EL (cell line): ENCODE measurements around the gene IDS.
A peak's percentile ranks its signal among the peaks of the same experiment; 100 is the strongest.
"Not testable (repeated sequence)": the region's sequence is repeated elsewhere in the genome, so short reads cannot be mapped to it uniquely, and the experiment has no call there.

Source experiments
- DNase-seq: peaks from one replicate; pipeline ENCODE4 v3.0.0-alpha.2; 2016

The IDS gene

DNA sequence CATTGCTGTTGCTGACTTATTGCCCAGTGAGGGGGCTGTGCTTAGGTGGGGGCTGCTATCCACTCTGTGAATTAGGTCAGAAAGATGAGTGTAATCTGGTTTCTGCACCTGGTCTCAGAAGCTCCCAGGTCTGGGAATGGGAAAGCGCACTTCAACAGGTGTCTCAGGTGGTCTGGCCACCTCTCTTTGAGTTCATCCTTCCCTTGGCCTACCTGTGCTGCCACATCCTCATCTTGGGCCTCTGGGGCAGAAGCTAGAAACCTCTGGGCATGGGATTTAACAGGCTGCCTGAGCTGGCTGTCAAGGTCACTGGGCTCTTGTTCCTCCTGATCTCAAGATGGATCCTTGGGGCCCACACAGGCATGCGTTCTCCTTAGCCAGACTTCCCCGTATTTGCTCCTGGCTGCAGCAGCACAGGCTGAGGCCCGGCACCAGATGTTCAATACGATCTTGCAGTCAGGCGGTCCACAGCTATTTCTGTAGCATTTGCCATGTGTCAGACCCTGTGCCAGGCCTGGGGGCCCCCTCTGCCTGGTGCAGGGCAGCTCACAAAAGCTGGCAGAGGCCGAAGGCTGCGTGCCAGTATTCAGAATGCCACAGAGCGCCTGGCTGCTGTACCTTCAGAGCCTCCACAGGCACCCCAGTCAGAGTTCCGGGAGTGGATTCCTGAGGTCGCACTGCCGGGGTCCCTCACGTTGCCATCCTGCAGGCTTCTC, 21.4 kb upstream of the IDS start:
- not testable (repeated sequence) for DNase-seq

DNA sequence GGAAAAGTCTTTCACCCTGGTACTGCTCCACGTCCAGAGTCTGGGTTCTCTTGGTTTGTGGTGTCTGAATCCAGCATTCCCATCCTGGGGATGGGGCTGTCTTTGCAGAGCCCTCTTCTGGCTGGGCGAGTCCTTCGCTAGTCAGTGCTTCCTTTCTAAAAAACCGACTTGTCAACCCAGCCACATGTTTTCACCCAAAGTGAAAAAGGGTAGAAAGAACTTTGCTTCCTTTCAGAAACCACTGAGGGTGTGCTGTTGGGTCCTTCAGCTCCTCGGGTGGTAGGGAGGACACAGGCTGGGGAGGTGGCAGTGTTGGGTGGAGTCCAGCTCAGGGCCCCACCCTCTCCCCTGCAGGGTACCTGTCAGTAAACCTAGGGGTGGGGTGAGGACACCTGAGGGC, 20.8 kb upstream of the IDS start:
- DNase-seq: not testable (repeated sequence)

DNA sequence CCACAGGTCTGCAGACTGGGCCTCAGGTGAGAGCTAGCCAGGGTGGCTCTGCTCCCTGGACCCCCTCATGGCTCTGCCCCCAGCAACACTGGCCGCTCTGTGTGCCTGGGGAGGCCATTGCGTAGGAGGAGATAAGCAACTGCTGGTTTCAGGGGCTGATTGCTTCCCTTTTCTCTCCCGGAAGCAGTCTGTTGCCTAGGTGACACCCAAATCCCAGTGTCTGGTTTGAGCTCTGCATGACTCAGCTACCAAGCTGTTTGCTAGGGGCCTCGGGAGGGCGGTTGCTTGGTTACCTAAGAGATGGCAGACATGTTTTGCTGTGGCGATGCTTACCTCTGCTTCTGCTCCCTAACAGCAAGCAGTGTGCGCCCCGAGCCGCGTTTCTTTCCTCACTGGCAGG, 20.3 kb upstream of the IDS start:
- peak; percentile 68 for DNase-seq

- no peak for DNase-seq
Observed at GRCh38 chrX:149522916-149523315, 17.8 kb upstream of the IDS start.

GRCh38 chrX:149521438-149521837, 16.3 kb upstream of the IDS start:
- DNase-seq: no peak

GRCh38 chrX:149520636-149521277, 15.7 kb upstream of the IDS start:
- DNase-seq: not testable (repeated sequence)

DNA sequence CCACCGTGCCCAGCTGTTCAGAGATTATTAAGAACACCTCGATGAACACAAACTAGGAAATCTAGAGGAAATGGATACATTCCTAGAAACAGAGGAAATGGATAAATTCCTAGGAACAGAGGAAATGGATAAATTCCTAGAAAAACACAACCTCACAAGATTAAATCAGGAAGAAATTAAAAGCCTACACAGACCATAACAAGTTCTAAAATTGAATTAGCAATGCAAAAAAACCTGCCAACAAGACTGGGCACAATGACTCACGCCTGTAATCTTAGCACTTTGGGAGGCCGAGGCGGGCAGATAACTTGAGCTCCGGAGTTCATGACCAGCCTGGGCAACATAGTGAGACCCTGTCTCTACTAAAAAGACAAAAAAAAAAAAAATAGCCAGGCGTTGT, 13.1 kb upstream of the IDS start:
- DNase-seq: no peak

GRCh38 chrX:149517308-149517707, 12.2 kb upstream of the IDS start:
- DNase-seq: no peak

GRCh38 chrX:149516604-149517003, 11.5 kb upstream of the IDS start:
- no peak for DNase-seq

DNA sequence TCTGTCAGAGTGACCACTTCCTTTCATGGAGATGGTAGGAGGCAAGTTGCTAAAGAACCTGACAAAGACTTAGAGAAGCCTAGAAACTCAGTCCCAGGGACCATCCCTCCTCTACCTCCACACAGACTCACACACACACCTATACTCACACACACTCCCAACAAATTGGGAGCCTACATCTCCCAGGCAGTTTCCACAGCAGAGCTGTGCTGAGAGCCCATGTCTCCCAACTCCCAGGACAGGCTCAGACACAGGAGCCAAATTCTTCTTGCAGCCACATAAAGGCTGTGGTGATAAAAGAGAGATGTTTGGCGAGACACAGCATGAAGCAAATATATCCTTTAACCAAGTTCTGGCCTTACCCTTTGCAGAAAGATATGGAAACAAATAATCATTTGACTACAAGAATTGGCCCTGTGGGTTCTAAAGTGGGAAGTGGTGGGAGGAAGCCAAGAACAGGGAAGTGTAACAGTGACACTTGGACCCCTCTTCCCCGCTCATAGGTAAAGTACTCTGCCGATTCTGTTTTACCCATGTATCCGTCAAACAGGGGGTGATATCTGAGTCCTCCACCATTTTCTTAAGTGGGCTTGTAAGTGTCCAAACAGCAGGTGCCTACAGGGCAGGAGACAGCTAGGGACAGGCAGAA, 11.0 kb upstream of the IDS start:
- DNase-seq: no peak

DNA sequence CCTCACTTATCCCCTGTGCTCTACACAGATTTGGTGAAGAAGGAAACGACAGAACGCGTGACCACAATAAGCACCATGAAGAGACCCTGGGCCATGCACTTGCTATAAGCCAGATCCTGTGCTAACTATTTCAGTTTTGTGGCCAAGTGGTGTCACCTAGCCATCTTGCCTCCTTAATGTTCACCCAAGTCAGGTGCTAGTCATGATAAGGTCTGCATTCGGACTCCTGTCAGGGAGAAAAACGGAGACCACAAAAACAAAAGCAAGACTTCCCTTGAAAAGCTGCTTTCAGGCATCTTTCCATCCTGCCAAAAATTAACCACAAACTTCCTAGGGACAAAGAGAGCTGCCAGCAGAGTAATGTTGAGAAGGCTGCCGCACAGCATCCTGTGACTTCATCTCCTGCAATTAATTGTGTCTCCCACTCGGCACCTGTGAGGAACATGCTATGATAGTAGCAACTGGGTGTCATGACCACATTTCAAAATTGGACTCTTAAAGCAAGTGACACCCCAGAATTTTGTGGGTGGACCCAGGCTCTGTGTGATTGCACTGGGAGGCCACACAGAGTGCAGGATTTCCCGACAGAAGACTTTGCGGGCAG, 8.8 kb upstream of the IDS start:
- no peak for DNase-seq

DNA sequence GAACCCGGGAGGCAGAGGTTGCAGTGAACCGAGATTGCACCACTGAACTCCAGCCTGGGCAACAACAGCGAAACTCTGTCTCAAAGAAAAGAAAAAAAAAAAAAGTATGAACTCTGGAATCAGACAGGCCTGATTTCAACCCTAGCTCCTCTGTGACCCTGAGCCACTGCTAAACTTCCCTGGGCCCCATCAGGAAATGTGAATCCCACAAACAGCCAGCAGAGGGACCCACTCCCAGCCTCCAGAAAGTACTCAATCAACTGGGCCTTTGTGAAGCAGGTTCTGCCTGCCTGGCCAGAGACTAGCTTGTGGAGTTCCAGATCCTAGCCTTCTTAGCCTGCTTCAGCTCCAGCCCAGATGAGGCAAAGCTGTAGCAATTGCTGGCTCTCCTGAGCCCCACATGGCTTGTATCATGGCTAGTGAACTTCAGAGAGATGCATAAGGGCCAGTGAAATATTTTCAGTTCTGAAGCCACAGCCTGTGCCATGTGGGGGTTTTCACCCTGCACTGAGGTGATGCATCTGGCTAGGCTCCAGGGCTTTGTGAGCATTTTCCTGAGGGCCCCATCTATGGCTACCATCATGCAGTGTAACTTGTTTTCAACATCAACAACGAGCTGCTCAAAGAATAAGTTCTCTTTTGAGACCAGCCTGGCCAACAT, 7.2 kb upstream of the IDS start:
- DNase-seq: peak; percentile 42

DNA sequence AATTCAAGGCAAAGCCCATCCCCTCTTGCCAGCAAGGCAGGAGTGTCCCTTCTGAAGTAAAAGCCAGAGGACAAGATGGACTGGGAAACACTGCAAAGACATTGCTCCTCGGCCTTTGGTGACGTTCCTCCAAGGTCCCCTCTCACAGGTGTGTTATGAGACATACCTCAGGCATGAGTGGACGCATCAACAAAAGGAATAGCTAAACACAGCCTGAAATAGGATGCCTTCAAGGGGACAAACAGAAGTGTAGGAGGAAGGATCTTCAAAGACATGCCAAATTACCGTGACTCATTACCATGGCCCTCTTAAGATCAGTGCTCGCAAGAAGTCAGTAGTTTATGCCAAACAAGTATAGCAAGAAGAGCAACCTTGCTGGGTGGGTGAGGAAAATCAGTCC, 6.0 kb upstream of the IDS start:
- DNase-seq: no peak

DNA sequence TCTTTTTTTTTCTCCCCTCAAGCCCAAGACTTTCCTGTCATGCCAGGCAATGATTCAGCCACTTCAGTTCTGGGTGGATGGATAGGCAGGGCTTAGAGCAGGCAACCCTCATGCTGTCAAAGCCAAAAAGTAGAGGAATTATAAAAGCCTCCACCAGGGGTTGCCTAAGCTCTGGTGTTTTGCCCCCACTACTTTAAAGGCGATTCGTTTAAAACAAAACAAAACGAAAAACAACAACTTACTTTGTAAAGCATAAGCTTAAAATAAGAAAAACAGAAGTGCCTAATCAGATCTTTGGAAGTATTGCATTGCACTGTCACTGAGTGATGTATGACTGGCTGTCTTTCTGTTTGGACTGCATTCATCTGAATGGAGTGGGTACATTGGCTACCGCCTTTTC, 5.3 kb upstream of the IDS start:
- no peak for DNase-seq

- no peak for DNase-seq
Observed at GRCh38 chrX:149508467-149508866, 3.4 kb upstream of the IDS start.

DNA sequence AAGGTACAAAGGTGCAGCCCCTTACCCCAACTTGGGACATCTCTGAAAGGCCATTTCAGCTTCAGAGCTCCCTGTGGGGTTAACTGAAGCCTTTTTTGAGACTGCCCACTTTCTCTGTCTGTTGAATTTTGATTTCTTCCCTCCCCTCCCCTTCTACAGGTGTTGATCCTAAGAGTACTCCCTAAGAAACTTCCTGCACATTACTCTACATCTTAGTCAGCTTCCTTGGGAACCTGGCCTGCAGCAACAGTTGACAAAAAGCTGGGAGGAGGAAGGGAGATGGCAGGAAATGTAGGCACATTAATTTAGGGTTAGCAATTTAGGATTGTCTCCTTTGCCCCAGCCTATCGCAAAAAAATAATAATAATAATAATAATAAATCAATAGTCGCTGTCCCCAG, 1.2 kb upstream of the IDS start:
- no peak for DNase-seq

- DNase-seq: no peak
Observed at GRCh38 chrX:149505671-149506070, 565 bp upstream of the IDS start.

- DNase-seq: peak; percentile 27
Observed at GRCh38 chrX:149504226-149504914, 736 bp downstream of the IDS start.

GRCh38 chrX:149503446-149503845, 1.7 kb downstream of the IDS start:
- peak; percentile 36 for DNase-seq

GRCh38 chrX:149502923-149503322, 2.2 kb downstream of the IDS start:
- not testable (repeated sequence) for DNase-seq

GRCh38 chrX:149499766-149500165, 5.3 kb downstream of the IDS start:
- no peak for DNase-seq

- no peak for DNase-seq
Observed at GRCh38 chrX:149498767-149499166, 6.3 kb downstream of the IDS start.

DNA sequence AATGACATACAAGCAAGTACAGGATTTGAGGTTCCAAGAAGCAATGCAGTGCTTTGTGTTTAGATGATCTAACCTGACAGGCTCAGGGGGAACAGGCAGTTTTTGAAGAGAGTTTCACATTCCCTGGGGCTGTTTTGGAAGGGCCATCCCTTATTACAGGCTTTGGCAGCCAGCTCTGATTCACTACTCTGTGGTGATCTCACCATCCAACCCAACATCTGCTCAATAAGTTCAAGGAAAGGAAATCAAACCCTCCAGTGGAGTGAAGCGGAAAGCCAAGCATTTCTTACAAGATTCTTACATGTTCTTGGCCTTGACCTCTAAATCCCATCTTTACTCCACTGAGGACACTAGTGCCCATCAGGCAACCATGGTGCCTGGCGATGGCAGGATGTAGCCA, 7.5 kb downstream of the IDS start:
- DNase-seq: peak; percentile 85
